Glutamatergic neuron (in vitro differentiated cells): Measurements from ENCODE around the gene GLRX3. TPM values are rescaled to one million over a fixed set of nuclear protein-coding genes. Genes with fewer than 3 reads are reported as not detected.

Source experiments
- DNase-seq: peaks from one replicate; pipeline ENCODE4 v3.0.0; 2022
- H3K27ac Mint-ChIP-seq: one replicate; pipeline ENCODE4 v1.8.0; 2020; ENCODE audit warnings: mild to moderate bottlenecking, mixed read lengths, inconsistent platforms; ENCODE audit not compliant: unreplicated experiment
- H3K27me3 Mint-ChIP-seq: one replicate; pipeline ENCODE4 v1.8.0; 2020; ENCODE audit warnings: mild to moderate bottlenecking, moderate library complexity, mixed read lengths, inconsistent platforms; ENCODE audit not compliant: unreplicated experiment
- H3K36me3 Mint-ChIP-seq: one replicate; pipeline ENCODE4 v1.8.0; 2020; ENCODE audit warnings: mild to moderate bottlenecking, mixed read lengths, inconsistent platforms; ENCODE audit not compliant: unreplicated experiment
- H3K4me1 Mint-ChIP-seq: one replicate; pipeline ENCODE4 v1.8.0; 2020; ENCODE audit warnings: mild to moderate bottlenecking, low read depth, mixed read lengths, inconsistent platforms; ENCODE audit not compliant: unreplicated experiment
- H3K4me3 Mint-ChIP-seq: one replicate; pipeline ENCODE4 v1.8.0; 2020; ENCODE audit warnings: mild to moderate bottlenecking, mixed read lengths, inconsistent platforms; ENCODE audit not compliant: unreplicated experiment
- H3K9me3 Mint-ChIP-seq: one replicate; pipeline ENCODE4 v1.8.0; 2020; ENCODE audit warnings: mild to moderate bottlenecking, moderate library complexity, mixed read lengths, inconsistent platforms; ENCODE audit not compliant: unreplicated experiment
- CTCF ChIP-seq: fragments of 200-600 bp; sonication (generic); IDR thresholded peaks from one replicate; pipeline ENCODE4 v1.5.0; 2021; ENCODE audit not compliant: partially characterized antibody, unreplicated experiment
- total RNA-seq: library from RNA; stranded (reverse); fragmentation: NEBNext Ultra II Directional; extraction: Animal tissue kit (Norgen Biotek cat#: 25700); gene quantifications from one replicate; pipeline ENCODE4 v1.2.1, GENCODE V29; 2021; ENCODE audit not compliant: unreplicated experiment

Gene GLRX3
- total RNA-seq, 1 donor from 2014 or later = 80.1 TPM

- H3K4me1 Mint-ChIP-seq = peaks cover 2% of the 10 kb centered on the region
- peaks cover 5% of the 10 kb centered on the region for H3K9me3 Mint-ChIP-seq
- peaks cover 4% of the 10 kb centered on the region for H3K27me3 Mint-ChIP-seq
- no peak overlapping the region for H3K27ac Mint-ChIP-seq
- H3K36me3 Mint-ChIP-seq = peaks cover 4% of the 10 kb centered on the region
- no peak for TF ChIP-seq CTCF
- DNase-seq = no peak
- no peak overlapping the region for H3K4me3 Mint-ChIP-seq
Measured at GRCh38 chr10:130220251-130221185, 84.3 kb downstream of the GLRX3 start.

GRCh38 chr10:130221456-130222375 lies 85.5 kb downstream of the GLRX3 start:
- H3K27ac Mint-ChIP-seq = no peak overlapping the region
- H3K27me3 Mint-ChIP-seq = peaks cover 7% of the 10 kb centered on the region
- DNase-seq = no peak
- H3K9me3 Mint-ChIP-seq = peaks cover 4% of the 10 kb centered on the region
- peaks cover 4% of the 10 kb centered on the region for H3K36me3 Mint-ChIP-seq
- H3K4me3 Mint-ChIP-seq = no peak overlapping the region
- TF ChIP-seq CTCF = no peak
- H3K4me1 Mint-ChIP-seq = no peaks in the 10 kb centered on the region

- Mint-ChIP-seq H3K36me3 (peaks cover 2% of the 10 kb centered on the region), H3K9me3 (peaks cover 2% of the 10 kb centered on the region), H3K4me1 (no peaks in the 10 kb centered on the region), H3K27ac (no peak overlapping the region), H3K27me3 (peaks cover 8% of the 10 kb centered on the region), H3K4me3 (no peak overlapping the region)
- no peak for DNase-seq
- TF ChIP-seq CTCF = no peak
Measured at GRCh38 chr10:130222381-130222780, 86.2 kb downstream of the GLRX3 start.

GRCh38 chr10:130224228-130224627 lies 88.0 kb downstream of the GLRX3 start:
- peaks cover 2% of the 10 kb centered on the region for H3K9me3 Mint-ChIP-seq
- peaks cover 8% of the 10 kb centered on the region for H3K27me3 Mint-ChIP-seq
- no peak overlapping the region for H3K4me3 Mint-ChIP-seq
- no peaks in the 10 kb centered on the region for H3K36me3 Mint-ChIP-seq
- H3K4me1 Mint-ChIP-seq = no peaks in the 10 kb centered on the region
- no peak for DNase-seq
- no peak overlapping the region for H3K27ac Mint-ChIP-seq
- TF ChIP-seq CTCF = no peak

GRCh38 chr10:130226012-130226411 lies 89.8 kb downstream of the GLRX3 start:
- H3K27ac Mint-ChIP-seq = no peak overlapping the region
- TF ChIP-seq CTCF = no peak
- H3K27me3 Mint-ChIP-seq = peaks cover 7% of the 10 kb centered on the region
- no peaks in the 10 kb centered on the region for H3K4me1 Mint-ChIP-seq
- H3K36me3 Mint-ChIP-seq = no peaks in the 10 kb centered on the region
- no peak for DNase-seq
- H3K4me3 Mint-ChIP-seq = no peak overlapping the region
- H3K9me3 Mint-ChIP-seq = no peaks in the 10 kb centered on the region
